Astrocyte (in vitro differentiated cells and primary cell): ENCODE data around the gene HFM1. TPM values are rescaled to one million over a fixed set of nuclear protein-coding genes. Genes with fewer than 3 reads are reported as not detected.
A peak's percentile ranks its signal among the peaks of the same experiment; 100 is the strongest.

ENCODE experiments used
- DNase-seq: peaks from one replicate; pipeline ENCODE4 v3.0.0-alpha.2; 2010; ENCODE audit warnings: low read depth
- FAIRE-seq: peaks from 2 replicates; lab custom pipeline; 2011; peaks lifted over from hg19 to GRCh38; lab: Jason Lieb, UNC
- H2AFZ ChIP-seq: 2 replicates; pipeline ENCODE4 v1.6.0; 2012; ENCODE audit warnings: low read depth, low read length, inconsistent platforms
- H3K27ac ChIP-seq: 2 replicates; pipeline ENCODE4 v1.5.1; 2011; ENCODE audit warnings: low read depth, low read length, inconsistent platforms
- H3K27me3 ChIP-seq: 2 replicates; pipeline ENCODE4 v1.6.0; 2011; ENCODE audit warnings: low read length, inconsistent platforms; ENCODE audit not compliant: insufficient read depth
- H3K36me3 ChIP-seq: 2 replicates; pipeline ENCODE4 v1.5.1; 2011; ENCODE audit warnings: low read length, inconsistent platforms; ENCODE audit not compliant: insufficient read depth
- H3K4me1 ChIP-seq: 2 replicates; pipeline ENCODE4 v1.5.1; 2011; ENCODE audit warnings: low read length, inconsistent platforms; ENCODE audit not compliant: insufficient read depth
- H3K4me2 ChIP-seq: 2 replicates; pipeline ENCODE4 v1.6.0; 2012; ENCODE audit warnings: low read length, inconsistent platforms
- H3K4me3 ChIP-seq: 2 replicates; pipeline ENCODE4 v1.5.1; 2011; ENCODE audit warnings: low read depth, mild to moderate bottlenecking, low read length, inconsistent platforms; ENCODE audit not compliant: insufficient read depth
- H3K79me2 ChIP-seq: 2 replicates; pipeline ENCODE4 v1.6.0; 2012; ENCODE audit warnings: mild to moderate bottlenecking, low read length, inconsistent platforms; ENCODE audit not compliant: insufficient read depth
- H3K9ac ChIP-seq: 2 replicates; pipeline ENCODE4 v1.6.0; 2012; ENCODE audit warnings: mild to moderate bottlenecking, low read length, inconsistent platforms
- H3K9me3 ChIP-seq: 2 replicates; pipeline ENCODE4 v1.5.1; 2012; ENCODE audit warnings: low read depth, mild to moderate bottlenecking, low read length, inconsistent platforms; ENCODE audit not compliant: insufficient read depth
- H4K20me1 ChIP-seq: 2 replicates; pipeline ENCODE4 v1.6.0; 2012; ENCODE audit warnings: low read length, inconsistent platforms; ENCODE audit not compliant: insufficient read depth
- H3K27ac Mint-ChIP-seq: one replicate; pipeline ENCODE4 v1.8.0; 2021; ENCODE audit warnings: mild to moderate bottlenecking, mixed read lengths; ENCODE audit not compliant: unreplicated experiment
- H3K27me3 Mint-ChIP-seq: one replicate; pipeline ENCODE4 v1.8.0; 2021; ENCODE audit warnings: low read depth, mixed read lengths; ENCODE audit not compliant: unreplicated experiment
- H3K36me3 Mint-ChIP-seq: one replicate; pipeline ENCODE4 v1.8.0; 2021; ENCODE audit warnings: low read depth, mixed read lengths; ENCODE audit not compliant: unreplicated experiment
- H3K4me1 Mint-ChIP-seq: one replicate; pipeline ENCODE4 v1.8.0; 2021; ENCODE audit warnings: low read depth, mixed read lengths; ENCODE audit not compliant: unreplicated experiment
- H3K4me3 Mint-ChIP-seq: one replicate; pipeline ENCODE4 v1.8.0; 2021; ENCODE audit warnings: mild to moderate bottlenecking, moderate library complexity, mixed read lengths; ENCODE audit not compliant: unreplicated experiment
- H3K9me3 Mint-ChIP-seq: one replicate; pipeline ENCODE4 v1.8.0; 2021; ENCODE audit warnings: mild to moderate bottlenecking, mixed read lengths; ENCODE audit not compliant: unreplicated experiment
- EZH2 ChIP-seq: IDR thresholded peaks from 2 replicates; pipeline ENCODE4 v1.6.1; 2012; ENCODE audit warnings: mild to moderate bottlenecking, low read length, inconsistent platforms; ENCODE audit not compliant: insufficient read depth
- total RNA-seq: library from RNA; stranded (reverse); gene quantifications from 2 replicates; pipeline ENCODE4 v1.2.1, GENCODE V29; 2021
- TF ChIP-seq, protein P1 (sequence below): IDR thresholded peaks from 2 replicates; pipeline ENCODE4 v1.5.1; 2011; ENCODE audit warnings: low read depth, mild to moderate bottlenecking, inconsistent platforms, low read length, moderate library complexity; ENCODE audit not compliant: insufficient read depth

Gene HFM1
- total RNA-seq, 1 donor from 2014 or later: 0.39 TPM

DNA sequence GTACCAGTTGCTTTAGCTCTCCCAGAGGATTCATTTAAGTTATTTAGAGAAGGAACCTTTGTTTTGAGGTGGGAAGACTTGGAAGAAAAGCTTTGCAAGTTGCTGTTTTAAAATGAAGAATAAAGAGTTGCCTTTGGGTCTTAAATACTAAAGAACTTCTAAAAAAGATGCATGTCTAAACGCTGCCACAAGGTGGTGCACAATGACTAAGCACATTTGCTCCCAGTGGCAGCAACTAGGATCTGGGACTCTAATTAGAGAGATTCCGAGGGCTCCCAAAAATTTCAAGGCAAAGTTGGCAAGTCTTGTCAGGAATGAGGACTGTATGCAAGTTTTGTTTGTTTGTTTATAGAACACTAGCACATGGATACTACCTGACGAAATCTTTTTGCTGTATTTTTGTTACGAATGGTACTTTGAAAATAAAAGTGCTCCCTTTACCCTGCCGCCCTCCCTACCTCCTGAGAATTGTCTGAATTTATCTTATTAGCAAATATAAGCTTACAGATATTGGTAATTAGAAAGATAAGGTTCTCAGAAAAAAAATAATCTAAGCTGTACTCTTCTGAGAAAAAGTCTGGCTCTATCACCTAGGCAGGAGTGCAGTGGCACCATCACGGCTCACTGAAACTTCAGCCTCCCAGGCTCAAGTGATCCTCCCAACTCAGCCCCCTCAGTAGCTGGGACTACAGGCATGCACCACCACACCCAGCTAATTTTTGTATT lies 121.8 kb downstream of the HFM1 start:
- DNase-seq (peak; percentile 50), FAIRE-seq (no peak)
- no peaks in the 10 kb centered on the region for H3K9me3 Mint-ChIP-seq

DNA sequence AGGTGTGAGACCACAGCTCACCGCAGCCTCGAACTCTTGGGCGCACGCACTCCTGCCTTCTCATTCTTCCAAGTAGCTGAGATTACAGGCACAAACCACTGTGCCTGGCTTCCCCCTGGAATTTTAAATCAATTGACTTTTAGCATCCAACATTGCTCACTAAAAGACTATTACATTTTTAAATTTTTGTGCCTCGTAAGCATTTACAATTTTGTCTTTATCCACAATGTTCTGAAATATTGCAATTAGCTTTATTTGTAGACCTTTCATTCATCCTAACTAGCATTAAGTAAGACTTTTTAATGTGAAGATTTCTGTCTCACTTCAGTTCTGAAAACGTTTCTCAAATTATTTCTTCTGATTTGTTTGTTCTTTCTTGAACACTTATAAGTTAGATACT lies 122.9 kb downstream of the HFM1 start:
- Histone ChIP-seq H3K4me3 (no peak overlapping the region), H3K27ac (no peak overlapping the region), H3K79me2 (no peaks in the 10 kb centered on the region), H3K36me3 (no peaks in the 10 kb centered on the region), H2AFZ (no peak overlapping the region), H3K4me2 (no peak overlapping the region), H3K9me3 (no peaks in the 10 kb centered on the region), H3K4me1 (no peaks in the 10 kb centered on the region), H3K9ac (no peak overlapping the region), H4K20me1 (no peaks in the 10 kb centered on the region), H3K27me3 (no peaks in the 10 kb centered on the region)
- H3K36me3 Mint-ChIP-seq: no peaks in the 10 kb centered on the region
- no peaks in the 10 kb centered on the region for H3K4me1 Mint-ChIP-seq
- no peak for FAIRE-seq
- H3K9me3 Mint-ChIP-seq: no peaks in the 10 kb centered on the region
- H3K27me3 Mint-ChIP-seq: peaks cover 3% of the 10 kb centered on the region
- TF ChIP-seq, protein P1, sequence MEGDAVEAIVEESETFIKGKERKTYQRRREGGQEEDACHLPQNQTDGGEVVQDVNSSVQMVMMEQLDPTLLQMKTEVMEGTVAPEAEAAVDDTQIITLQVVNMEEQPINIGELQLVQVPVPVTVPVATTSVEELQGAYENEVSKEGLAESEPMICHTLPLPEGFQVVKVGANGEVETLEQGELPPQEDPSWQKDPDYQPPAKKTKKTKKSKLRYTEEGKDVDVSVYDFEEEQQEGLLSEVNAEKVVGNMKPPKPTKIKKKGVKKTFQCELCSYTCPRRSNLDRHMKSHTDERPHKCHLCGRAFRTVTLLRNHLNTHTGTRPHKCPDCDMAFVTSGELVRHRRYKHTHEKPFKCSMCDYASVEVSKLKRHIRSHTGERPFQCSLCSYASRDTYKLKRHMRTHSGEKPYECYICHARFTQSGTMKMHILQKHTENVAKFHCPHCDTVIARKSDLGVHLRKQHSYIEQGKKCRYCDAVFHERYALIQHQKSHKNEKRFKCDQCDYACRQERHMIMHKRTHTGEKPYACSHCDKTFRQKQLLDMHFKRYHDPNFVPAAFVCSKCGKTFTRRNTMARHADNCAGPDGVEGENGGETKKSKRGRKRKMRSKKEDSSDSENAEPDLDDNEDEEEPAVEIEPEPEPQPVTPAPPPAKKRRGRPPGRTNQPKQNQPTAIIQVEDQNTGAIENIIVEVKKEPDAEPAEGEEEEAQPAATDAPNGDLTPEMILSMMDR: no peak
- TF ChIP-seq EZH2: no peak
- no peak overlapping the region for H3K27ac Mint-ChIP-seq
- H3K4me3 Mint-ChIP-seq: no peak overlapping the region
- no peak for DNase-seq

More for the DNA sequence above, 121.8 kb downstream of the HFM1 start:
- Histone ChIP-seq H3K4me3 (no peak overlapping the region), H3K4me1 (no peaks in the 10 kb centered on the region), H3K27ac (no peak overlapping the region), H4K20me1 (no peaks in the 10 kb centered on the region), H2AFZ (peak overlapping the region; percentile 50), H3K9me3 (no peaks in the 10 kb centered on the region), H3K4me2 (peak overlapping the region; percentile 46), H3K36me3 (no peaks in the 10 kb centered on the region), H3K79me2 (no peaks in the 10 kb centered on the region), H3K9ac (peak overlapping the region; percentile 3), H3K27me3 (no peaks in the 10 kb centered on the region)
- TF ChIP-seq, protein P1: peak; percentile 88
- TF ChIP-seq EZH2: no peak
- H3K4me3 Mint-ChIP-seq: no peak overlapping the region
- H3K27me3 Mint-ChIP-seq: peaks cover 3% of the 10 kb centered on the region
- no peaks in the 10 kb centered on the region for H3K36me3 Mint-ChIP-seq
- no peaks in the 10 kb centered on the region for H3K4me1 Mint-ChIP-seq
- H3K27ac Mint-ChIP-seq: peak overlapping the region; percentile 8

DNA sequence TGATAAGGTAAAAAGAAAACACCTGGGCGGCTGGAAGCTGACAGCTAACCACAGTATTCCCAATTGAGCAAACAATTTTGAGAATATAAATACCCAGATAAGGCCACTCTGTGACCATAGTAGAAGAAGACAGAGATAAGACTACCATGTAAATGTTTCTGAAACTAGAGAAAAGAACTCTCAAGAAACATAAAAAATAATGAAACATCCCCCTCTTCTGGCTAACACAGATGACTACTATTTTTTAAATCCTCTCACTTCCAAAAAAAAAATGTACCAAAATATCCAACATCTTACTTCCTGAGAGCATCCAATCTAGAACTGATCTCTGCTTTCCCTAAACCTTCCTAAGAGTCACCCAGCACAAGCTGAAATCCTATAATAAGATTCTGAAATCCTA lies 125.9 kb downstream of the HFM1 start:
- H3K79me2 ChIP-seq: no peaks in the 10 kb centered on the region
- H4K20me1 ChIP-seq: no peaks in the 10 kb centered on the region
- H3K9me3 ChIP-seq: no peaks in the 10 kb centered on the region
- Mint-ChIP-seq H3K9me3 (no peaks in the 10 kb centered on the region), H3K4me1 (no peaks in the 10 kb centered on the region), H3K27ac (no peak overlapping the region), H3K4me3 (no peak overlapping the region), H3K27me3 (peaks cover 3% of the 10 kb centered on the region), H3K36me3 (no peaks in the 10 kb centered on the region)
- H3K27ac ChIP-seq: no peak overlapping the region
- no peak overlapping the region for H2AFZ ChIP-seq
- no peak overlapping the region for H3K4me3 ChIP-seq
- H3K36me3 ChIP-seq: no peaks in the 10 kb centered on the region
- peak; percentile 16 for DNase-seq
- no peaks in the 10 kb centered on the region for H3K27me3 ChIP-seq
- no peak for TF ChIP-seq EZH2
- TF ChIP-seq, protein P1: peak; percentile 21
- H3K4me2 ChIP-seq: no peak overlapping the region
- no peak overlapping the region for H3K9ac ChIP-seq
- H3K4me1 ChIP-seq: no peaks in the 10 kb centered on the region
- no peak for FAIRE-seq
